Suprapubic skin (tissue), 4 donors: ENCODE results near the gene PLXNA4. TPM values are rescaled to one million over a fixed set of nuclear protein-coding genes. Genes with fewer than 3 reads are reported as not detected.

Source experiments
- DNase-seq, 2 donors: peaks; one replicate each; pipeline ENCODE4 v3.0.0-alpha.2; 2019; ENCODE audit warnings: low spot score in 2 of 2
- H3K27ac ChIP-seq: fragments of 200-600 bp; sonication (generic); one replicate; pipeline ENCODE4 v1.5.1; 2019
- H3K27me3 ChIP-seq: fragments of 200-600 bp; sonication (generic); one replicate; pipeline ENCODE4 v1.5.1; 2019
- H3K36me3 ChIP-seq: fragments of 200-600 bp; sonication (generic); one replicate; pipeline ENCODE4 v1.5.1; 2019
- H3K4me1 ChIP-seq: fragments of 200-600 bp; sonication (generic); one replicate; pipeline ENCODE4 v1.5.1; 2019
- H3K4me3 ChIP-seq: fragments of 200-600 bp; sonication (generic); one replicate; pipeline ENCODE4 v1.5.1; 2019; ENCODE audit warnings: mild to moderate bottlenecking
- H3K9me3 ChIP-seq: fragments of 200-600 bp; sonication (generic); one replicate; pipeline ENCODE4 v1.5.1; 2019
- CTCF ChIP-seq, 2 donors: fragments of 200-600 bp in 1 of 2; fragments of 450-650 bp in 1 of 2; sonication (generic) in 1 of 2; IDR thresholded peaks; one replicate each; pipeline ENCODE4 v1.5.1; 2016 to 2019; ENCODE audit warnings: antibody characterized with exemption in 2 of 2, mild to moderate bottlenecking in 1 of 2, moderate library complexity in 1 of 2
- EP300 ChIP-seq: sonication (generic); formaldehyde crosslinking; IDR thresholded peaks from one replicate; pipeline ENCODE4 v1.6.1; 2017; ENCODE audit warnings: antibody characterized with exemption
- POLR2A ChIP-seq, 2 donors: fragments of 450-650 bp; IDR thresholded peaks; one replicate each; pipeline ENCODE4 v1.6.1; 2017; ENCODE audit warnings: antibody characterized with exemption in 2 of 2, mild to moderate bottlenecking in 2 of 2, moderate library complexity in 2 of 2
- POLR2AphosphoS5 ChIP-seq, 3 donors: sonication (generic); formaldehyde crosslinking; IDR thresholded peaks; one replicate each; pipeline ENCODE4 v1.6.1; 2017; ENCODE audit warnings: antibody characterized with exemption in 3 of 3
- WGBS: methylation state at CpG from one replicate; pipeline ENCODE4 v1.1.5; 2018; 5-methylcytosine and 5-hydroxymethylcytosine counted together
- total RNA-seq, 4 donors: library from RNA; depleted of rRNA; stranded (reverse); fragments of >200 nt; gene quantifications; one replicate each; pipeline ENCODE4 v1.1.0, GENCODE V29; 2016

The PLXNA4 gene
- total RNA-seq, 4 donors from 2014 or later: 5.4 to 10.7 (median 7.1) TPM

GRCh38 chr7:132230462-132230861 is 345.8 kb downstream of the PLXNA4 start:
- DNase-seq: no peak
- Histone ChIP-seq H3K4me3 (no peak overlapping the region), H3K4me1 (no peaks in the 10 kb centered on the region), H3K36me3 (no peaks in the 10 kb centered on the region), H3K27me3 (no peaks in the 10 kb centered on the region), H3K27ac (no peak overlapping the region), H3K9me3 (no peaks in the 10 kb centered on the region)
- 92% methylated on average over 7 of the region's 7 CpGs for WGBS
- TF ChIP-seq CTCF (IDR thresholded peaks at IDR 0.05) (no peak), POLR2AphosphoS5 (IDR thresholded peaks at IDR 0.05) (no peak), EP300 (no peak), POLR2A (IDR thresholded peaks at IDR 0.05) (no peak)

GRCh38 chr7:132228240-132228639 is 348.0 kb downstream of the PLXNA4 start:
- DNase-seq: no peak
- Histone ChIP-seq H3K27me3 (no peaks in the 10 kb centered on the region), H3K9me3 (no peaks in the 10 kb centered on the region), H3K4me3 (no peak overlapping the region), H3K36me3 (no peaks in the 10 kb centered on the region), H3K27ac (no peak overlapping the region), H3K4me1 (no peaks in the 10 kb centered on the region)
- WGBS: 95% methylated on average over 14 of the region's 14 CpGs
- TF ChIP-seq POLR2AphosphoS5 (IDR thresholded peaks at IDR 0.05): no peak
- no peak for TF ChIP-seq CTCF (IDR thresholded peaks at IDR 0.05)
- TF ChIP-seq EP300: no peak
- TF ChIP-seq POLR2A (IDR thresholded peaks at IDR 0.05): no peak

- WGBS: 83% methylated on average over 1 of the region's 3 CpGs
- no peaks in the 10 kb centered on the region for H3K36me3 ChIP-seq
- no peaks in the 10 kb centered on the region for H3K9me3 ChIP-seq
- peaks cover 3% of the 10 kb centered on the region for H3K4me1 ChIP-seq
- no peaks in the 10 kb centered on the region for H3K27me3 ChIP-seq
- TF ChIP-seq CTCF (IDR thresholded peaks at IDR 0.05): no peak
- no peak for TF ChIP-seq EP300
- TF ChIP-seq POLR2AphosphoS5 (IDR thresholded peaks at IDR 0.05): no peak
- TF ChIP-seq POLR2A (IDR thresholded peaks at IDR 0.05): no peak
- no peak for DNase-seq
- H3K4me3 ChIP-seq: no peak overlapping the region
- H3K27ac ChIP-seq: no peak overlapping the region
These were observed 349.3 kb downstream of the PLXNA4 start for GRCh38 chr7:132226957-132227290.

GRCh38 chr7:132226046-132226956 is 350.0 kb downstream of the PLXNA4 start:
- H3K36me3 ChIP-seq: no peaks in the 10 kb centered on the region
- H3K4me3 ChIP-seq: no peak overlapping the region
- WGBS: 79% methylated on average over 11 of the region's 11 CpGs
- no peak overlapping the region for H3K27ac ChIP-seq
- DNase-seq: no peak
- H3K9me3 ChIP-seq: no peaks in the 10 kb centered on the region
- no peak for TF ChIP-seq CTCF (IDR thresholded peaks at IDR 0.05)
- no peak for TF ChIP-seq POLR2A (IDR thresholded peaks at IDR 0.05)
- TF ChIP-seq EP300: no peak
- TF ChIP-seq POLR2AphosphoS5 (IDR thresholded peaks at IDR 0.05): no peak
- peaks cover 6% of the 10 kb centered on the region for H3K4me1 ChIP-seq
- H3K27me3 ChIP-seq: no peaks in the 10 kb centered on the region

- Histone ChIP-seq H3K36me3 (no peaks in the 10 kb centered on the region), H3K4me1 (peaks cover 6% of the 10 kb centered on the region), H3K27me3 (no peaks in the 10 kb centered on the region), H3K9me3 (no peaks in the 10 kb centered on the region), H3K4me3 (no peak overlapping the region), H3K27ac (no peak overlapping the region)
- 69% methylated on average over 7 of the region's 8 CpGs for WGBS
- TF ChIP-seq POLR2A (IDR thresholded peaks at IDR 0.05) (no peak), CTCF (IDR thresholded peaks at IDR 0.05) (no peak), POLR2AphosphoS5 (IDR thresholded peaks at IDR 0.05) (no peak), EP300 (no peak)
- DNase-seq: no peak
These were observed 350.8 kb downstream of the PLXNA4 start for GRCh38 chr7:132225216-132226030.
